ENCODE results near the gene C10orf120. TPM values are rescaled to one million over a fixed set of nuclear protein-coding genes. Genes with fewer than 3 reads are reported as not detected.

Gene C10orf120
- total and polyA plus RNA-seq, 9 of the 15 experiments (the other 6 are each of a cell fraction or from before 2014, with no cell fraction given): not detected

DNA sequence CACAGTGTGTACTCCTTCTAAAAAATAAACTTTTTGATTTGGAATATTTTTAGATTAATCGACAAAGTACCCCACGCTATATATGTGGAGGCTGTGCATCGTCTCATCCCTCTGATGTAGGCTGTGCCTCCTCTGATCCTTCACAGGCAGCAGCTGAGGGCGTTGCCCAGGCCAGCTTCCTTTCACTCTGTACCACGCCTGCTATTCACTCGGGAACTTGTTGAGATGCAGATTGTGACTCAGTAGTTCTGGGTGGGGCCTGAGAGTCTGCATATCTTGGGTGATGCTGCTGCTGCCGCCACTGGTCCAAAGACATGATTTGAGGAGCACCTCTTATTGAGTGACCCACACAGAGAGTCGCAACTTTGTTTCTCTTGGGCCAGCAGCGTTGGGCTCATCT lies 7.9 kb upstream of the C10orf120 start:
- H3K9ac ChIP-seq (ENCODE audit: insufficient read depth in 1 of 2, low read depth in 2 of 2, low read length in 2 of 2): no peak overlapping the region
- H3K4me2 ChIP-seq (ENCODE audit: insufficient read depth, low read length): no peak overlapping the region
- no peak overlapping the region for H3K4me3 ChIP-seq
- no peak overlapping the region for H2AFZ ChIP-seq (ENCODE audit: low read depth, low read length)
- H3K4me1 ChIP-seq (replicated peaks in 1 of 2; ENCODE audit: control insufficient read depth in 2 of 2, insufficient read depth in 2 of 2, low read length in 2 of 2): no peaks in the 10 kb centered on the region
- FAIRE-seq: no peak
- POLR2A ChIA-PET: no interaction called here
- TF ChIP-seq BHLHE40 (IDR thresholded peaks at IDR 0.05; ENCODE audit: low read length): no peak
- no peak overlapping the region for H3K27ac ChIP-seq (ENCODE audit: extremely low read depth, low read depth, low read length)
- no peaks in the 10 kb centered on the region for H3K79me2 ChIP-seq (ENCODE audit: control insufficient read depth, insufficient read depth, low read length)
- WGBS (ENCODE audit: insufficient coverage, low coverage, missing lambda C conversion rate): 1% methylated on average over 9 of the region's 9 CpGs
- H3K36me3 ChIP-seq (ENCODE audit: control insufficient read depth, insufficient read depth, low read length): no peaks in the 10 kb centered on the region
- no peaks in the 10 kb centered on the region for H3K9me1 ChIP-seq (ENCODE audit: control insufficient read depth, insufficient read depth, low read length)
- no TSS peak for BruUV-seq (replicated peaks)
- intact Hi-C loops (cut with micrococcal nuclease): no loop called here
- no peak for ATAC-seq
- no peaks in the 10 kb centered on the region for H3K9me3 ChIP-seq (replicated peaks; ENCODE audit: control insufficient read depth, insufficient read depth, low read depth, low read length)
- CTCF ChIA-PET (ENCODE audit: low intra/inter-chr PET ratio): no interaction called here
- H4K20me1 ChIP-seq (replicated peaks; ENCODE audit: control insufficient read depth, insufficient read depth, low read length): no peaks in the 10 kb centered on the region
- H3K27me3 ChIP-seq (ENCODE audit: control insufficient read depth in 2 of 2, insufficient read depth in 2 of 2, low read length in 2 of 2): peaks cover 0 to 3% of the 10 kb centered on the region in 2 experiments; a peak in 1 of 5 replicates
- in situ Hi-C loops (cut with MboI): no loop called here
- no peak for DNase-seq (ENCODE audit: extremely low read depth in 1 of 4, low spot score in 3 of 4)

DNA sequence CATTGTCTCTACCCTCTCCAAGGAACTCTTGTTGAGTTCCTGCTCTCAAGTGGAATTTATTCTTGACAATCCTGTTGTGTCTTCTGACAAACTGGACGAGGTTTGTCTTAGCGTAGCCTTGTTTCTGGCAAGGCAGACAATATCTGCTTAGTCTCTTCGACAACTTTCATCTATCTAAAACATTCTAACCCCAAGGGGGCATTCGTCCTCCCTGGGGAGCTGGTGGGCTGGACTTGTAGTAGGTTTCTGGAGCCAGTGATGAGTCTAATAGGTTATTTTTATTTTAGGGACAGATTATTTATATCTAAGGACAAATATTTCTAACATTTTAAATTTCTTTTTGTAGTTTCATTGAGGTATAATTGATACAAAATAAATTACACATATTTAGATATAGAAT lies 7.3 kb upstream of the C10orf120 start:
- ATAC-seq (no peak), DNase-seq (ENCODE audit: extremely low read depth in 1 of 4, low spot score in 3 of 4) (no peak), FAIRE-seq (no peak)
- H3K79me2 ChIP-seq (ENCODE audit: control insufficient read depth, insufficient read depth, low read length): no peaks in the 10 kb centered on the region
- H4K20me1 ChIP-seq (replicated peaks; ENCODE audit: control insufficient read depth, insufficient read depth, low read length): no peaks in the 10 kb centered on the region
- no TSS peak for BruUV-seq (replicated peaks)
- no peak overlapping the region for H2AFZ ChIP-seq (ENCODE audit: low read depth, low read length)
- H3K9ac ChIP-seq (ENCODE audit: insufficient read depth in 1 of 2, low read depth in 2 of 2, low read length in 2 of 2): no peak overlapping the region
- ChIA-PET CTCF (ENCODE audit: low intra/inter-chr PET ratio) (no interaction called here), POLR2A (no interaction called here)
- in situ Hi-C loops (cut with MboI) (no loop called here), intact Hi-C loops (cut with micrococcal nuclease) (no loop called here)
- no peaks in the 10 kb centered on the region for H3K9me3 ChIP-seq (replicated peaks; ENCODE audit: control insufficient read depth, insufficient read depth, low read depth, low read length)
- WGBS (ENCODE audit: insufficient coverage, low coverage, missing lambda C conversion rate): 4% methylated on average over 4 of the region's 4 CpGs
- H3K9me1 ChIP-seq (ENCODE audit: control insufficient read depth, insufficient read depth, low read length): no peaks in the 10 kb centered on the region
- H3K4me1 ChIP-seq (replicated peaks in 1 of 2; ENCODE audit: control insufficient read depth in 2 of 2, insufficient read depth in 2 of 2, low read length in 2 of 2): no peaks in the 10 kb centered on the region
- no peak overlapping the region for H3K4me3 ChIP-seq
- peaks cover 0 to 3% of the 10 kb centered on the region in 2 experiments; a peak in 1 of 5 replicates for H3K27me3 ChIP-seq (ENCODE audit: control insufficient read depth in 2 of 2, insufficient read depth in 2 of 2, low read length in 2 of 2)
- H3K4me2 ChIP-seq (ENCODE audit: insufficient read depth, low read length): no peak overlapping the region
- TF ChIP-seq E2F3 (CRISPR knock-in tag; IDR thresholded peaks at IDR 0.05) (no peak), KAT7 (CRISPR knock-in tag; IDR thresholded peaks at IDR 0.05; ENCODE audit: borderline replicate concordance) (no peak), ZKSCAN3 (CRISPR knock-in tag; IDR thresholded peaks at IDR 0.05) (no peak), NFATC3 (IDR thresholded peaks at IDR 0.05) (no peak)
- TF ChIP-seq, protein P1, sequence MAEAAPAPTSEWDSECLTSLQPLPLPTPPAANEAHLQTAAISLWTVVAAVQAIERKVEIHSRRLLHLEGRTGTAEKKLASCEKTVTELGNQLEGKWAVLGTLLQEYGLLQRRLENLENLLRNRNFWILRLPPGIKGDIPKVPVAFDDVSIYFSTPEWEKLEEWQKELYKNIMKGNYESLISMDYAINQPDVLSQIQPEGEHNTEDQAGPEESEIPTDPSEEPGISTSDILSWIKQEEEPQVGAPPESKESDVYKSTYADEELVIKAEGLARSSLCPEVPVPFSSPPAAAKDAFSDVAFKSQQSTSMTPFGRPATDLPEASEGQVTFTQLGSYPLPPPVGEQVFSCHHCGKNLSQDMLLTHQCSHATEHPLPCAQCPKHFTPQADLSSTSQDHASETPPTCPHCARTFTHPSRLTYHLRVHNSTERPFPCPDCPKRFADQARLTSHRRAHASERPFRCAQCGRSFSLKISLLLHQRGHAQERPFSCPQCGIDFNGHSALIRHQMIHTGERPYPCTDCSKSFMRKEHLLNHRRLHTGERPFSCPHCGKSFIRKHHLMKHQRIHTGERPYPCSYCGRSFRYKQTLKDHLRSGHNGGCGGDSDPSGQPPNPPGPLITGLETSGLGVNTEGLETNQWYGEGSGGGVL (CRISPR knock-in tag; IDR thresholded peaks at IDR 0.05): no peak
- no peak overlapping the region for H3K27ac ChIP-seq (ENCODE audit: extremely low read depth, low read depth, low read length)
- H3K36me3 ChIP-seq (ENCODE audit: control insufficient read depth, insufficient read depth, low read length): no peaks in the 10 kb centered on the region
